Glomerular endothelial cell (primary cell): ENCODE results near the gene PACRG. TPM values are rescaled to one million over a fixed set of nuclear protein-coding genes. Genes with fewer than 3 reads are reported as not detected.

Source experiments
- DNase-seq: peaks from one replicate; pipeline ENCODE4 v3.0.0-alpha.2; 2011; ENCODE audit warnings: low read depth, low spot score; ENCODE audit errors: extremely low read depth
- total RNA-seq: library from RNA; depleted of rRNA; stranded (reverse); fragments of >200 nt; gene quantifications from 2 replicates; pipeline ENCODE4 v1.2.3, GENCODE V29; 2015

PACRG gene
- total RNA-seq, 1 donor from 2014 or later, result 0.23 TPM

- DNase-seq, result no peak
These were observed 612.6 kb downstream of the PACRG start for GRCh38 chr6:163340201-163340887.

- DNase-seq, result no peak
These were observed 613.7 kb downstream of the PACRG start for GRCh38 chr6:163341224-163342061.

- DNase-seq, result no peak
These were observed 615.1 kb downstream of the PACRG start for GRCh38 chr6:163342571-163343539.

- DNase-seq, result no peak
These were observed 615.8 kb downstream of the PACRG start for GRCh38 chr6:163343609-163344008.

GRCh38 chr6:163344411-163344810 lies 616.6 kb downstream of the PACRG start:
- DNase-seq, result no peak

GRCh38 chr6:163345931-163346330 lies 618.2 kb downstream of the PACRG start:
- DNase-seq, result no peak

GRCh38 chr6:163346497-163346961 lies 618.8 kb downstream of the PACRG start:
- no peak for DNase-seq

- DNase-seq, result no peak
These were observed 619.3 kb downstream of the PACRG start for GRCh38 chr6:163347021-163347446.

- no peak for DNase-seq
These were observed 621.3 kb downstream of the PACRG start for GRCh38 chr6:163348789-163349680.

- no peak for DNase-seq
These were observed 621.9 kb downstream of the PACRG start for GRCh38 chr6:163349696-163350095.

GRCh38 chr6:163351013-163351412 lies 623.2 kb downstream of the PACRG start:
- no peak for DNase-seq

- no peak for DNase-seq
These were observed 624.4 kb downstream of the PACRG start for GRCh38 chr6:163352011-163352685.

- no peak for DNase-seq
These were observed 625.2 kb downstream of the PACRG start for GRCh38 chr6:163352966-163353365.

- DNase-seq, result no peak
These were observed 626.3 kb downstream of the PACRG start for GRCh38 chr6:163354085-163354484.

- DNase-seq, result no peak
These were observed 627.1 kb downstream of the PACRG start for GRCh38 chr6:163354761-163355425.

GRCh38 chr6:163355426-163355991 lies 627.7 kb downstream of the PACRG start:
- DNase-seq, result no peak

- DNase-seq, result no peak
These were observed 628.5 kb downstream of the PACRG start for GRCh38 chr6:163356324-163356723.

- DNase-seq, result no peak
These were observed 629.0 kb downstream of the PACRG start for GRCh38 chr6:163356743-163357142.
